GM12878 (cell line): ENCODE measurements around the gene CAST. TPM values are rescaled to one million over a fixed set of nuclear protein-coding genes. Genes with fewer than 3 reads are reported as not detected.

Experiments used
- ATAC-seq: fragments of 200-7000 bp; cut with Tn5 transposase; 3 replicates; pipeline ENCODE4 v1.9.1; 2020; ENCODE audit warnings: mild to moderate bottlenecking, moderate library complexity
- BruUV-seq: library from RNA; stranded (reverse); fragments of 400-500 nt; replicated peaks from 2 replicates; lab custom pipeline; 2021; lab: Mats Ljungman, UMichigan
- CTCF ChIA-PET: fragments of 300-600 bp; sonication (Branson Sonifier 250); formaldehyde crosslinking; extraction: SDS; loops from one replicate; lab custom pipeline; 2021; ENCODE audit warnings: inconsistent platforms; lab: Yijun Ruan, JAX
- POLR2A ChIA-PET: fragments of 350-600 bp; formaldehyde crosslinking; extraction: SDS; loops from one replicate; lab custom pipeline; 2021; ENCODE audit warnings: inconsistent platforms; lab: Charles Lee
- RAD21 ChIA-PET: fragments of 300-600 bp; sonication (Branson Sonifier 250); formaldehyde crosslinking; loops from one replicate; lab custom pipeline; 2023; ENCODE audit warnings: antibody characterized with exemption; ENCODE audit not compliant: unreplicated experiment; lab: Charles Lee
- SMC1A ChIA-PET: fragments of 300-600 bp; sonication (Branson Sonifier 250); formaldehyde crosslinking; loops from one replicate; lab custom pipeline; 2023; ENCODE audit not compliant: unreplicated experiment, uncharacterized antibody; lab: Charles Lee
- DNase-seq: peaks from one replicate; pipeline ENCODE4 v3.0.0-alpha.2; 2011; ENCODE audit warnings: low read depth, low spot score
- FAIRE-seq: peaks from 3 replicates; lab custom pipeline; 2011; peaks lifted over from hg19 to GRCh38; lab: Jason Lieb, UNC
- H2AFZ ChIP-seq: 2 replicates; pipeline ENCODE4 v1.6.0; 2011; ENCODE audit warnings: low read depth, low read length, control low read depth; ENCODE audit not compliant: control insufficient read depth
- H3K27ac ChIP-seq: 2 replicates; pipeline ENCODE4 v1.5.1; 2011; ENCODE audit warnings: control low read depth; ENCODE audit not compliant: control insufficient read depth, insufficient read depth
- H3K27me3 ChIP-seq, 2 experiments: replicated peaks in 1 of 2; 2 replicates each; pipeline versions ENCODE4 v1.6.0 to v1.6.1; 2011; ENCODE audit warnings: low read length in 1 of 2; ENCODE audit not compliant: control insufficient read depth in 2 of 2, insufficient read depth in 2 of 2
- H3K36me3 ChIP-seq, 2 experiments: 2 replicates each; pipeline ENCODE4 v1.5.1; 2011; ENCODE audit warnings: low read length in 1 of 2; ENCODE audit not compliant: control insufficient read depth in 2 of 2, insufficient read depth in 2 of 2
- H3K4me1 ChIP-seq: 2 replicates; pipeline ENCODE4 v1.6.1; 2011; ENCODE audit warnings: mild to moderate bottlenecking, low read length, moderate library complexity, mixed read lengths; ENCODE audit not compliant: control insufficient read depth, insufficient read depth
- H3K4me2 ChIP-seq: 2 replicates; pipeline ENCODE4 v1.6.0; 2011; ENCODE audit warnings: control low read depth; ENCODE audit not compliant: control insufficient read depth, insufficient read depth
- H3K4me3 ChIP-seq: fragments of 200-600 bp; sonication (generic); 2 replicates; pipeline ENCODE4 v1.5.1; 2016
- H3K79me2 ChIP-seq: 2 replicates; pipeline ENCODE4 v1.6.0; 2011; ENCODE audit warnings: low read length; ENCODE audit not compliant: control insufficient read depth, insufficient read depth
- H3K9ac ChIP-seq: 2 replicates; pipeline ENCODE4 v1.8.0; 2011; ENCODE audit warnings: low read length, control low read depth, mixed read lengths; ENCODE audit not compliant: control insufficient read depth, insufficient read depth
- H3K9me3 ChIP-seq: replicated peaks from 3 replicates; pipeline ENCODE4 v1.5.1; 2011; ENCODE audit warnings: mild to moderate bottlenecking, low read length; ENCODE audit not compliant: control insufficient read depth, insufficient read depth
- H4K20me1 ChIP-seq: 2 replicates; pipeline ENCODE4 v1.6.0; 2011; ENCODE audit not compliant: control insufficient read depth, insufficient read depth
- ASH2L ChIP-seq: fragments of 300-600, 200-600 bp; sonication (generic); IDR thresholded peaks from 2 replicates; pipeline ENCODE4 v1.6.1; 2017; ENCODE audit warnings: low read depth, mild to moderate bottlenecking, borderline replicate concordance
- BMI1 ChIP-seq: fragments of 450-650 bp; IDR thresholded peaks from 2 replicates; pipeline ENCODE4 v1.6.1; 2016; ENCODE audit warnings: mild to moderate bottlenecking, moderate library complexity, borderline replicate concordance
- DPF2 ChIP-seq: fragments of 450-650 bp; IDR thresholded peaks from 2 replicates; pipeline ENCODE4 v1.6.1; 2017; ENCODE audit warnings: mild to moderate bottlenecking
- ELK1 ChIP-seq: IDR thresholded peaks from 2 replicates; pipeline ENCODE4 v1.6.1; 2012; ENCODE audit warnings: low read depth, low read length, improper control_type of control experiment
- ETV6 ChIP-seq, 2 experiments: fragments of 450-650 bp in 1 of 2; IDR thresholded peaks in 1 of 2; conservative IDR thresholded peaks in 1 of 2; 2 replicates each; pipeline ENCODE4 v1.6.1; 2014; ENCODE audit warnings: antibody characterized with exemption in 1 of 2, borderline replicate concordance in 1 of 2, low read depth in 1 of 2, mild to moderate bottlenecking in 1 of 2, moderate library complexity in 1 of 2
- HDAC2 ChIP-seq: fragments of 200-600 bp; sonication (generic); IDR thresholded peaks from 2 replicates; pipeline ENCODE4 v1.6.1; 2017
- IRF4 ChIP-seq: IDR thresholded peaks from 2 replicates; pipeline ENCODE4 v1.6.1; 2011; ENCODE audit warnings: low read depth, low read length
- KDM1A ChIP-seq: fragments of 200-600 bp; sonication (generic); IDR thresholded peaks from 2 replicates; pipeline ENCODE4 v1.6.1; 2016; ENCODE audit warnings: borderline replicate concordance
- MTA3 ChIP-seq: IDR thresholded peaks from 2 replicates; pipeline ENCODE4 v1.6.1; 2012; ENCODE audit warnings: low read length, inconsistent platforms, borderline replicate concordance
- RB1 ChIP-seq: fragments of 450-650 bp; formaldehyde crosslinking; IDR thresholded peaks from 2 replicates; pipeline ENCODE4 v1.6.1; 2017; ENCODE audit warnings: mild to moderate bottlenecking, borderline replicate concordance
- RFX5 ChIP-seq: IDR thresholded peaks from 2 replicates; pipeline ENCODE4 v1.6.1; 2011; ENCODE audit warnings: low read depth, low read length, improper control_type of control experiment
- TAF1 ChIP-seq: IDR thresholded peaks from 2 replicates; pipeline ENCODE4 v1.6.1; 2011; ENCODE audit warnings: mild to moderate bottlenecking, low read depth, low read length, borderline replicate concordance
- WRNIP1 ChIP-seq: IDR thresholded peaks from 2 replicates; pipeline ENCODE4 v1.6.1; 2011; ENCODE audit warnings: low read depth, low read length, improper control_type of control experiment, borderline replicate concordance
- ZNF207 ChIP-seq: fragments of 450-650 bp; IDR thresholded peaks from 2 replicates; pipeline ENCODE4 v1.6.1; 2014; ENCODE audit warnings: antibody characterized with exemption, mild to moderate bottlenecking, borderline replicate concordance
- ZNF24 ChIP-seq: fragments of 450-650 bp; IDR thresholded peaks from 2 replicates; pipeline ENCODE4 v1.6.1; 2017; ENCODE audit warnings: antibody characterized with exemption, mild to moderate bottlenecking
- WGBS: methylation state at CpG from one replicate; pipeline ENCODE4 v1.1.6; 2016; ENCODE audit warnings: low lambda C conversion rate; ENCODE audit not compliant: insufficient replicate concordance, insufficient coverage; ENCODE audit errors: missing lambda C conversion rate; 5-methylcytosine and 5-hydroxymethylcytosine counted together
- in situ Hi-C: fragments of 300-500 bp; cut with MboI; formaldehyde crosslinking; loops from 9 replicates; pipeline ENCODE4 v1.14.3; 2018; ENCODE audit warnings: mixed read lengths
- intact Hi-C: fragments of 100-400 bp; cut with micrococcal nuclease; formaldehyde crosslinking; loops from one replicate; pipeline ENCODE4 v1.14.2; 2022; ENCODE audit not compliant: unreplicated experiment
- polyA plus RNA-seq, 11 experiments: library from polyadenylated mRNA; depleted of rRNA in 4 of 11; unstranded in 6 of 11; stranded (reverse) in 5 of 11; fragments of >200 nt; fragmentation: Nextera tagmentation in 4 of 11; fragmentation: Illumina TruSeq in 1 of 11; extraction: Ambion mirVana in 4 of 11; extraction: Trizol in 1 of 11; gene quantifications; 1 replicate in 1 of 11; 2 replicates in 10 of 11; pipeline versions ENCODE4 v1.2.1 to v1.2.3, GENCODE V29; 2011 to 2016; ENCODE audit warnings: inconsistent platforms in 2 of 11, missing spikeins in 2 of 11, low read depth in 1 of 11
- total RNA-seq, 4 experiments: library from RNA; depleted of rRNA in 3 of 4; stranded (reverse); fragments of >200 nt in 3 of 4; fragmentation: Illumina TruSeq in 1 of 4; extraction: Trizol in 1 of 4; gene quantifications; 2 replicates each; pipeline versions ENCODE4 v1.2.1 to v1.2.3, GENCODE V29; 2013 to 2021
- TF ChIP-seq, protein P1 (sequence below): fragments of 150-350 bp; IDR thresholded peaks from 2 replicates; pipeline ENCODE4 v1.6.1; 2016; ENCODE audit warnings: low read depth, low read length

CAST gene
- total and polyA plus RNA-seq, 10 of the 15 experiments (the other 5 are each of a cell fraction or from before 2014, with no cell fraction given) = 31.7 to 140 (median 68.5) TPM

GRCh38 chr5:96788112-96788749 is 126.1 kb downstream of the CAST start:
- H3K79me2 ChIP-seq = no peaks in the 10 kb centered on the region
- H3K27ac ChIP-seq = no peak overlapping the region
- intact Hi-C loops = no loop called here
- H3K36me3 ChIP-seq = peaks cover 12 to 27% of the 10 kb centered on the region in 2 experiments
- ChIA-PET RAD21 (no interaction called here), CTCF (interaction anchor here (0.7 to 0.9 kb wide), 2 partner anchors 11 to 18 kb away, joined by 3 read pairs; no protein-coding TSS in a partner anchor), POLR2A (no interaction called here)
- no peaks in the 10 kb centered on the region for H3K4me1 ChIP-seq
- DNase-seq (no peak), FAIRE-seq (no peak), ATAC-seq (no peak)
- H3K9ac ChIP-seq = no peak overlapping the region
- TF ChIP-seq, protein P1, sequence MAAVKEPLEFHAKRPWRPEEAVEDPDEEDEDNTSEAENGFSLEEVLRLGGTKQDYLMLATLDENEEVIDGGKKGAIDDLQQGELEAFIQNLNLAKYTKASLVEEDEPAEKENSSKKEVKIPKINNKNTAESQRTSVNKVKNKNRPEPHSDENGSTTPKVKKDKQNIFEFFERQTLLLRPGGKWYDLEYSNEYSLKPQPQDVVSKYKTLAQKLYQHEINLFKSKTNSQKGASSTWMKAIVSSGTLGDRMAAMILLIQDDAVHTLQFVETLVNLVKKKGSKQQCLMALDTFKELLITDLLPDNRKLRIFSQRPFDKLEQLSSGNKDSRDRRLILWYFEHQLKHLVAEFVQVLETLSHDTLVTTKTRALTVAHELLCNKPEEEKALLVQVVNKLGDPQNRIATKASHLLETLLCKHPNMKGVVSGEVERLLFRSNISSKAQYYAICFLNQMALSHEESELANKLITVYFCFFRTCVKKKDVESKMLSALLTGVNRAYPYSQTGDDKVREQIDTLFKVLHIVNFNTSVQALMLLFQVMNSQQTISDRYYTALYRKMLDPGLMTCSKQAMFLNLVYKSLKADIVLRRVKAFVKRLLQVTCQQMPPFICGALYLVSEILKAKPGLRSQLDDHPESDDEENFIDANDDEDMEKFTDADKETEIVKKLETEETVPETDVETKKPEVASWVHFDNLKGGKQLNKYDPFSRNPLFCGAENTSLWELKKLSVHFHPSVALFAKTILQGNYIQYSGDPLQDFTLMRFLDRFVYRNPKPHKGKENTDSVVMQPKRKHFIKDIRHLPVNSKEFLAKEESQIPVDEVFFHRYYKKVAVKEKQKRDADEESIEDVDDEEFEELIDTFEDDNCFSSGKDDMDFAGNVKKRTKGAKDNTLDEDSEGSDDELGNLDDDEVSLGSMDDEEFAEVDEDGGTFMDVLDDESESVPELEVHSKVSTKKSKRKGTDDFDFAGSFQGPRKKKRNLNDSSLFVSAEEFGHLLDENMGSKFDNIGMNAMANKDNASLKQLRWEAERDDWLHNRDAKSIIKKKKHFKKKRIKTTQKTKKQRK = no peak
- TF ChIP-seq MTA3 (no peak), IRF4 (no peak), ELK1 (no peak), ASH2L (no peak), ETV6 (conservative IDR thresholded peaks at IDR 0.05 in 1 of 2, IDR thresholded peaks at IDR 0.05 in 1 of 2; ENCODE audit: borderline replicate concordance in 1 of 2, low read depth in 1 of 2) (no peak), WRNIP1 (no peak), DPF2 (no peak), HDAC2 (no peak), RFX5 (no peak), ZNF24 (no peak), RB1 (no peak), KDM1A (no peak), BMI1 (no peak), ZNF207 (no peak), TAF1 (no peak)
- TF ChIP-seq, all 136 proteins: peak for 0
- 99% methylated on average over 5 of the region's 5 CpGs for WGBS
- no peaks in the 10 kb centered on the region for H4K20me1 ChIP-seq
- H3K9me3 ChIP-seq = no peaks in the 10 kb centered on the region
- in situ Hi-C loops = no loop called here
- SMC1A ChIA-PET = interaction anchor here (0.6 to 2.5 kb wide), 4 partner anchors 10 to 25 kb away, joined by 3 to 7 read pairs (median 5); no protein-coding TSS in a partner anchor
- H3K4me2 ChIP-seq = no peak overlapping the region
- H2AFZ ChIP-seq = no peak overlapping the region
- no peak overlapping the region for H3K4me3 ChIP-seq
- BruUV-seq = no TSS peak
- H3K27me3 ChIP-seq = no peaks in the 10 kb centered on the region
